ENCODE measurements around the gene TSSK2.

Gene TSSK2

DNA sequence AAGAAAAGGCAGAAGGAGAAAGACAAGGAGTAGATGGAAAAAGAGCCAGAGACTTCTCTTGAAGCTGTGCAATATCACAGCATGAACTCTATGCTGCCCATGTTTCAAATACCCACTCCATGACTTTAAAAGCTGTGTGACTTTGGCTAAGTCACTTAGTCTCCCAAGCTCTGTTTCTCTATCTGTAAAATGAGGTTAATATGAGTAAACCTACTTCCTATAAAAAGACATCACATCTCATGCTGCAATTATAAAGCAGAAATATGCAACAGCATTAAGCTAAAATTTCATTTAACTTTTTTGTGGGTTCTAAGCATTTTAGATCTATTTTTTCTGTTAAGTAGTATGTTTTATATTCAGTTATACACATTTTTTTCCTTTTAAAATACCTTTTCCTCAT, 20.5 kb upstream of the TSSK2 start:
- Histone ChIP-seq H3K4me1 (ENCODE audit: low read length) (peaks cover 17% of the 10 kb centered on the region), H3K27me3 (replicated peaks; ENCODE audit: insufficient read depth, low read length) (no peaks in the 10 kb centered on the region), H3K9me2 (replicated peaks; ENCODE audit: insufficient read depth, low read length) (no peaks in the 10 kb centered on the region), H3K9ac (ENCODE audit: low read length) (no peak overlapping the region), H3K4me2 (ENCODE audit: low read depth, low read length) (no peak overlapping the region), H3K79me2 (ENCODE audit: low read length) (peaks cover 97% of the 10 kb centered on the region), H3K9me3 (replicated peaks; ENCODE audit: insufficient read depth, low read length) (no peaks in the 10 kb centered on the region), H2AFZ (ENCODE audit: low read length) (no peak overlapping the region), H3F3A (ENCODE audit: insufficient read depth, low read length) (peaks cover 16% of the 10 kb centered on the region), H3K36me3 (replicated peaks; ENCODE audit: insufficient read depth, low read length) (no peaks in the 10 kb centered on the region), H3K4me3 (ENCODE audit: low read length) (no peak overlapping the region), H4K20me1 (ENCODE audit: insufficient read depth, low read length) (peaks cover 73% of the 10 kb centered on the region), H3K27ac (ENCODE audit: low read length) (no peak overlapping the region)
- no peak for DNase-seq
- TF ChIP-seq EZH2 (optimal IDR thresholded peaks at IDR 0.05; ENCODE audit: low read depth, low read length) (no peak), EZH2phosphoT487 (IDR thresholded peaks at IDR 0.05; ENCODE audit: low read length) (no peak)
- TF ChIP-seq, protein P1, sequence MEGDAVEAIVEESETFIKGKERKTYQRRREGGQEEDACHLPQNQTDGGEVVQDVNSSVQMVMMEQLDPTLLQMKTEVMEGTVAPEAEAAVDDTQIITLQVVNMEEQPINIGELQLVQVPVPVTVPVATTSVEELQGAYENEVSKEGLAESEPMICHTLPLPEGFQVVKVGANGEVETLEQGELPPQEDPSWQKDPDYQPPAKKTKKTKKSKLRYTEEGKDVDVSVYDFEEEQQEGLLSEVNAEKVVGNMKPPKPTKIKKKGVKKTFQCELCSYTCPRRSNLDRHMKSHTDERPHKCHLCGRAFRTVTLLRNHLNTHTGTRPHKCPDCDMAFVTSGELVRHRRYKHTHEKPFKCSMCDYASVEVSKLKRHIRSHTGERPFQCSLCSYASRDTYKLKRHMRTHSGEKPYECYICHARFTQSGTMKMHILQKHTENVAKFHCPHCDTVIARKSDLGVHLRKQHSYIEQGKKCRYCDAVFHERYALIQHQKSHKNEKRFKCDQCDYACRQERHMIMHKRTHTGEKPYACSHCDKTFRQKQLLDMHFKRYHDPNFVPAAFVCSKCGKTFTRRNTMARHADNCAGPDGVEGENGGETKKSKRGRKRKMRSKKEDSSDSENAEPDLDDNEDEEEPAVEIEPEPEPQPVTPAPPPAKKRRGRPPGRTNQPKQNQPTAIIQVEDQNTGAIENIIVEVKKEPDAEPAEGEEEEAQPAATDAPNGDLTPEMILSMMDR (IDR thresholded peaks at IDR 0.05; ENCODE audit: low read length): no peak

DNA sequence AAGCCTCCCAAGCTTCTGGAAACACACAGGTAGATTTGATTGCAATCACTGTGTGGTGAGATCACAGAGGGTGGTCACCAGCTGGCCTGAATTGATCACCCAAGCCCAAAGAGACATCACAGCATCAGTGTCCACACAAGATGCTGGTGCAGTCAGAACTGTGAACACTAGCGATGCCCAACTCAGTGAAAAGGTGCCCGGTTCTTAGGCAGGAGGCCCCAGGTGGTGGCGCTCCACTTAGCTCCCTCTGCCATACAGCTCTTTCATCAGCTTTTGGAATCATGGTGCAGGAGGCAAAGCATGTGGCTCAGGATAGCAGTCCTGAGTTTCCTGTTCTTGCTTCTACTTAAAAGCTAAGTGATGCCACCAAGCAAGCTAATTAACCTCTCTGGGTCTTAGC, 20.0 kb upstream of the TSSK2 start:
- TF ChIP-seq, protein P1 (IDR thresholded peaks at IDR 0.05; ENCODE audit: low read length): no peak
- TF ChIP-seq EZH2phosphoT487 (IDR thresholded peaks at IDR 0.05; ENCODE audit: low read length): no peak
- TF ChIP-seq EZH2 (optimal IDR thresholded peaks at IDR 0.05; ENCODE audit: low read depth, low read length): no peak

DNA sequence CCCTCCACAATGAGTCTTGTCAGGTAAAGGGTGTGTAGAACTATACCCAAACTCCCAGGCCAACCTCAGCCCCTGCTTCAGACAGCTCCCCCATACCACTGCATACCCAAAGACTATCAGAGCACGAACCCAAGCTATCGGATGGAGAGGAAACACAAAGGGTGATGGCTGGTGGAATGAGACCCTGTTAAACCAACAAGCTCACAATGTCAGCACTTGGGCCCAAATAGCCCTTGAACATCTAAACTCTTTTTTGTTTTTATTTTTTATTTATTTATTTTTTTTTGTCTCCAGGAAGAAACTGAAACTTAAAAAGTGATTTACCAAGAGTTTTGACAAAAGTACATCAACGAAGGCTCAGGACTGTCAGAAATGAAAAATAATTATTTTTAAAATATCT, 19.5 kb upstream of the TSSK2 start:
- DNase-seq: no peak
- H3F3A ChIP-seq (ENCODE audit: insufficient read depth, low read length): peaks cover 16% of the 10 kb centered on the region
- H3K9me3 ChIP-seq (replicated peaks; ENCODE audit: insufficient read depth, low read length): no peaks in the 10 kb centered on the region
- no peak overlapping the region for H3K27ac ChIP-seq (ENCODE audit: low read length)
- no peaks in the 10 kb centered on the region for H3K36me3 ChIP-seq (replicated peaks; ENCODE audit: insufficient read depth, low read length)
- no peak overlapping the region for H3K4me2 ChIP-seq (ENCODE audit: low read depth, low read length)
- H3K4me3 ChIP-seq (ENCODE audit: low read length): no peak overlapping the region
- no peak overlapping the region for H3K9ac ChIP-seq (ENCODE audit: low read length)
- H3K27me3 ChIP-seq (replicated peaks; ENCODE audit: insufficient read depth, low read length): no peaks in the 10 kb centered on the region
- H3K79me2 ChIP-seq (ENCODE audit: low read length): peaks cover 97% of the 10 kb centered on the region
- no peak overlapping the region for H2AFZ ChIP-seq (ENCODE audit: low read length)
- peaks cover 17% of the 10 kb centered on the region for H3K4me1 ChIP-seq (ENCODE audit: low read length)
- H4K20me1 ChIP-seq (ENCODE audit: insufficient read depth, low read length): peaks cover 75% of the 10 kb centered on the region
- H3K9me2 ChIP-seq (replicated peaks; ENCODE audit: insufficient read depth, low read length): no peaks in the 10 kb centered on the region
- TF ChIP-seq EZH2phosphoT487 (IDR thresholded peaks at IDR 0.05; ENCODE audit: low read length): no peak
- no peak for TF ChIP-seq EZH2 (optimal IDR thresholded peaks at IDR 0.05; ENCODE audit: low read depth, low read length)
- TF ChIP-seq, protein P1 (IDR thresholded peaks at IDR 0.05; ENCODE audit: low read length): no peak

More for the DNA sequence above, 20.0 kb upstream of the TSSK2 start:
- Histone ChIP-seq H3K36me3 (replicated peaks; ENCODE audit: insufficient read depth, low read length) (no peaks in the 10 kb centered on the region), H3K9me3 (replicated peaks; ENCODE audit: insufficient read depth, low read length) (no peaks in the 10 kb centered on the region), H3K4me3 (ENCODE audit: low read length) (no peak overlapping the region), H3K4me1 (ENCODE audit: low read length) (peaks cover 17% of the 10 kb centered on the region), H3K9ac (ENCODE audit: low read length) (no peak overlapping the region), H3K27ac (ENCODE audit: low read length) (no peak overlapping the region), H3K4me2 (ENCODE audit: low read depth, low read length) (no peak overlapping the region), H3K79me2 (ENCODE audit: low read length) (peaks cover 97% of the 10 kb centered on the region), H3K27me3 (replicated peaks; ENCODE audit: insufficient read depth, low read length) (no peaks in the 10 kb centered on the region), H3K9me2 (replicated peaks; ENCODE audit: insufficient read depth, low read length) (no peaks in the 10 kb centered on the region), H2AFZ (ENCODE audit: low read length) (no peak overlapping the region), H3F3A (ENCODE audit: insufficient read depth, low read length) (peaks cover 16% of the 10 kb centered on the region), H4K20me1 (ENCODE audit: insufficient read depth, low read length) (peaks cover 75% of the 10 kb centered on the region)
- DNase-seq: no peak
